ENCODE results near the gene FBXO41. TPM values are rescaled to one million over a fixed set of nuclear protein-coding genes. Genes with fewer than 3 reads are reported as not detected.
"Not testable (repeated sequence)": the region's sequence is repeated elsewhere in the genome, so short reads cannot be mapped to it uniquely, and the experiment has no call there.

Gene FBXO41
- total RNA-seq, 3 donors from 2014 or later = 1.6 to 4.0 (median 3.9) TPM

- H3K36me3 ChIP-seq = no peaks in the 10 kb centered on the region
- intact Hi-C loops (cut with DNase I; ENCODE audit: low total_unique reads) = no loop called here
- no peak for DNase-seq (ENCODE audit: low spot score in 2 of 2)
- H3K27me3 ChIP-seq = no peaks in the 10 kb centered on the region
- H3K4me1 ChIP-seq = peaks cover 0 to 1% of the 10 kb centered on the region in 2 donors
- no peaks in the 10 kb centered on the region for H3K9me3 ChIP-seq
- no peak overlapping the region for H3K4me3 ChIP-seq
- TF ChIP-seq POLR2AphosphoS5 (IDR thresholded peaks at IDR 0.05) (no peak), POLR2A (IDR thresholded peaks at IDR 0.05) (no peak), CTCF (IDR thresholded peaks at IDR 0.05) (no peak)
- H3K27ac ChIP-seq = no peak overlapping the region
Measured at GRCh38 chr2:73263540-73264331, 20.5 kb downstream of the FBXO41 start.

- H3K4me1 ChIP-seq; H3K9me3 ChIP-seq; H3K27ac ChIP-seq; H3K4me3 ChIP-seq; H3K36me3 ChIP-seq; DNase-seq (ENCODE audit: low spot score in 2 of 2); intact Hi-C loops (cut with DNase I; ENCODE audit: low total_unique reads); H3K27me3 ChIP-seq: not testable (repeated sequence)
Measured at GRCh38 chr2:73262691-73263429, 21.4 kb downstream of the FBXO41 start.

GRCh38 chr2:73262108-73262651, 22.1 kb downstream of the FBXO41 start:
- H3K27me3 ChIP-seq = no peaks in the 10 kb centered on the region
- H3K4me3 ChIP-seq = no peak overlapping the region
- no peaks in the 10 kb centered on the region for H3K36me3 ChIP-seq
- intact Hi-C loops (cut with DNase I; ENCODE audit: low total_unique reads) = no loop called here
- no peak for TF ChIP-seq CTCF (IDR thresholded peaks at IDR 0.05)
- no peak for TF ChIP-seq POLR2AphosphoS5 (IDR thresholded peaks at IDR 0.05)
- TF ChIP-seq POLR2A (IDR thresholded peaks at IDR 0.05) = no peak
- no peak overlapping the region for H3K27ac ChIP-seq
- no peaks in the 10 kb centered on the region for H3K4me1 ChIP-seq
- DNase-seq (ENCODE audit: low spot score in 2 of 2) = no peak
- H3K9me3 ChIP-seq = no peaks in the 10 kb centered on the region

GRCh38 chr2:73260338-73260984, 23.8 kb downstream of the FBXO41 start:
- intact Hi-C loops (cut with DNase I; ENCODE audit: low total_unique reads) = no loop called here
- TF ChIP-seq POLR2AphosphoS5 (IDR thresholded peaks at IDR 0.05) (no peak), POLR2A (IDR thresholded peaks at IDR 0.05) (no peak), CTCF (IDR thresholded peaks at IDR 0.05) (peak in 1 of 3 donors; percentile 22)
- Histone ChIP-seq H3K9me3 (no peaks in the 10 kb centered on the region), H3K4me1 (no peaks in the 10 kb centered on the region), H3K27ac (no peak overlapping the region), H3K36me3 (no peaks in the 10 kb centered on the region), H3K27me3 (no peaks in the 10 kb centered on the region), H3K4me3 (no peak overlapping the region)
- no peak for DNase-seq (ENCODE audit: low spot score in 2 of 2)

GRCh38 chr2:73259704-73260337, 24.5 kb downstream of the FBXO41 start:
- Histone ChIP-seq H3K27me3 (no peaks in the 10 kb centered on the region), H3K27ac (no peak overlapping the region), H3K9me3 (no peaks in the 10 kb centered on the region), H3K36me3 (no peaks in the 10 kb centered on the region), H3K4me1 (no peaks in the 10 kb centered on the region), H3K4me3 (no peak overlapping the region)
- intact Hi-C loops (cut with DNase I; ENCODE audit: low total_unique reads) = no loop called here
- TF ChIP-seq POLR2AphosphoS5 (IDR thresholded peaks at IDR 0.05) = no peak
- TF ChIP-seq POLR2A (IDR thresholded peaks at IDR 0.05) = no peak
- TF ChIP-seq CTCF (IDR thresholded peaks at IDR 0.05) = no peak
- DNase-seq (ENCODE audit: low spot score in 2 of 2) = no peak

Measured in breast epithelium (tissue), 4 donors.